K562 (cell line): ENCODE results near the gene DARS2. TPM values are rescaled to one million over a fixed set of nuclear protein-coding genes. Genes with fewer than 3 reads are reported as not detected.
"Not testable (repeated sequence)": the region's sequence is repeated elsewhere in the genome, so short reads cannot be mapped to it uniquely, and the experiment has no call there.

ENCODE experiments used
- ATAC-seq: fragments of 200-7000 bp; cut with Tn5 transposase; 3 replicates; pipeline ENCODE4 v1.9.1; 2020; ENCODE audit warnings: moderate library complexity
- BruUV-seq: library from RNA; stranded (reverse); fragments of 400-500 nt; replicated peaks from 2 replicates; lab custom pipeline; 2021; lab: Mats Ljungman, UMichigan
- CTCF ChIA-PET: fragments of 300-600 bp; formaldehyde crosslinking; extraction: SDS; loops from one replicate; lab custom pipeline; 2021; ENCODE audit warnings: low intra/inter-chr PET ratio; lab: Yijun Ruan, JAX
- POLR2A ChIA-PET: fragments of 300-600, 350-650 bp; sonication (Branson Sonifier 250); formaldehyde crosslinking; extraction: SDS; loops from one replicate; lab custom pipeline; 2021; ENCODE audit warnings: antibody characterized with exemption, inconsistent platforms; lab: Yijun Ruan, JAX
- DNase-seq, 4 experiments: peaks; one replicate each; pipeline versions ENCODE4 v3.0.0 to v3.0.0-alpha.2; 2011 to 2018; ENCODE audit warnings: low spot score in 3 of 4, mixed read lengths in 3 of 4; ENCODE audit errors: extremely low read depth in 1 of 4
- FAIRE-seq: peaks from 2 replicates; lab custom pipeline; 2011; peaks lifted over from hg19 to GRCh38; lab: Jason Lieb, UNC
- H2AFZ ChIP-seq: 2 replicates; pipeline ENCODE4 v1.6.0; 2011; ENCODE audit warnings: low read depth, low read length, control low read depth, inconsistent platforms
- H3K27ac ChIP-seq: fragments of 200-600 bp; 3 replicates; pipeline ENCODE4 v1.8.0; 2011; ENCODE audit warnings: low read depth, mild to moderate bottlenecking, control low read depth, inconsistent platforms, low read length, moderate library complexity, mixed read lengths; ENCODE audit errors: extremely low read depth
- H3K27me3 ChIP-seq, 2 experiments: fragments of 300-600 bp in 1 of 2; 2 replicates in 1 of 2; 3 replicates in 1 of 2; pipeline versions ENCODE4 v1.6.0 to v1.8.0; 2011; ENCODE audit warnings: inconsistent platforms in 2 of 2, low read length in 2 of 2, mild to moderate bottlenecking in 1 of 2, mixed read lengths in 1 of 2, moderate library complexity in 1 of 2; ENCODE audit not compliant: control insufficient read depth in 2 of 2, insufficient read depth in 2 of 2
- H3K36me3 ChIP-seq: fragments of 300-600 bp; 3 replicates; pipeline ENCODE4 v1.8.0; 2011; ENCODE audit warnings: mild to moderate bottlenecking, low read length, inconsistent platforms; ENCODE audit not compliant: control insufficient read depth, insufficient read depth
- H3K4me1 ChIP-seq, 2 experiments: fragments of 200-600 bp in 1 of 2; replicated peaks in 1 of 2; 2 replicates in 1 of 2; 3 replicates in 1 of 2; pipeline versions ENCODE4 v1.5.1 to v1.8.0; 2011; ENCODE audit warnings: inconsistent platforms in 2 of 2, low read length in 2 of 2, mild to moderate bottlenecking in 1 of 2, mixed read lengths in 1 of 2, moderate library complexity in 1 of 2; ENCODE audit not compliant: control insufficient read depth in 2 of 2, insufficient read depth in 2 of 2
- H3K4me2 ChIP-seq: 2 replicates; pipeline ENCODE4 v1.6.1; 2011; ENCODE audit warnings: low read length, control low read depth, inconsistent platforms, mixed read lengths; ENCODE audit not compliant: insufficient read depth
- H3K4me3 ChIP-seq: fragments of 200-600 bp; sonication (generic), shearing (Covaris generic); 2 replicates; pipeline ENCODE4 v1.5.1; 2016; ENCODE audit warnings: control low read depth, inconsistent platforms
- H3K79me2 ChIP-seq: fragments of 200-600 bp; 3 replicates; pipeline ENCODE4 v1.8.0; 2011; ENCODE audit warnings: low read length, inconsistent platforms; ENCODE audit not compliant: control insufficient read depth, insufficient read depth
- H3K9ac ChIP-seq, 2 experiments: 2 replicates each; pipeline versions ENCODE4 v1.6.0 to v1.6.1; 2011; ENCODE audit warnings: low read depth in 2 of 2, low read length in 2 of 2, control low read depth in 1 of 2, inconsistent platforms in 1 of 2, mild to moderate bottlenecking in 1 of 2, mixed read lengths in 1 of 2; ENCODE audit not compliant: insufficient read depth in 1 of 2
- H3K9me1 ChIP-seq: one replicate; pipeline ENCODE4 v1.6.0; 2011; ENCODE audit warnings: inconsistent platforms, mild to moderate bottlenecking, low read length, moderate library complexity; ENCODE audit not compliant: control insufficient read depth, insufficient read depth
- H3K9me3 ChIP-seq: replicated peaks from 2 replicates; pipeline ENCODE4 v1.5.1; 2011; ENCODE audit warnings: low read depth, low read length, inconsistent platforms; ENCODE audit not compliant: control insufficient read depth, insufficient read depth
- H4K20me1 ChIP-seq: replicated peaks from 2 replicates; pipeline ENCODE4 v1.6.1; 2011; ENCODE audit warnings: low read length, inconsistent platforms, mixed read lengths; ENCODE audit not compliant: control insufficient read depth, insufficient read depth
- BCOR ChIP-seq: fragments of 450-650 bp; IDR thresholded peaks from 2 replicates; pipeline ENCODE4 v1.6.1; 2016
- CEBPB ChIP-seq: fragments of 450-650 bp; IDR thresholded peaks from 2 replicates; pipeline ENCODE4 v1.6.1; 2016; ENCODE audit warnings: missing genetic modification characterization, missing compliant biosample characterization
- CEBPG ChIP-seq, 3 experiments: fragments of 200-800 bp in 1 of 3; sonication (Bioruptor generic) in 1 of 3; sonication (generic) in 1 of 3; formaldehyde crosslinking in 1 of 3; IDR thresholded peaks in 2 of 3; conservative IDR thresholded peaks in 1 of 3; 2 replicates each; pipeline versions ENCODE4 v1.6.1 to v1.8.0; 2016 to 2022; ENCODE audit warnings: missing compliant biosample characterization in 2 of 3, missing genetic modification characterization in 2 of 3, mild to moderate bottlenecking in 1 of 3, missing genetic modification reagents in 1 of 3
- KDM1A ChIP-seq, 2 experiments: fragments of 450-650 bp; IDR thresholded peaks; 2 replicates each; pipeline ENCODE4 v1.6.1; 2016; ENCODE audit warnings: mild to moderate bottlenecking in 2 of 2
- NFIC ChIP-seq: fragments of 450-650 bp; IDR thresholded peaks from 2 replicates; pipeline ENCODE4 v1.6.1; 2017; ENCODE audit warnings: mild to moderate bottlenecking, inconsistent platforms
- ZNF146 ChIP-seq: IDR thresholded peaks from one replicate; pipeline ENCODE4 v1.6.1; 2018; ENCODE audit warnings: missing compliant biosample characterization; ENCODE audit not compliant: unreplicated experiment
- WGBS: fragments of 100-300 bp; shearing (Covaris generic); methylation state at CpG from one replicate; pipeline ENCODE4 v1.1.6; 2016; ENCODE audit warnings: low coverage, mixed read lengths; ENCODE audit not compliant: insufficient coverage; ENCODE audit errors: missing lambda C conversion rate; 5-methylcytosine and 5-hydroxymethylcytosine counted together
- in situ Hi-C: fragments of 300-500 bp; cut with MboI; formaldehyde crosslinking; loops from 4 replicates; pipeline ENCODE4 v1.15.0; 2018; ENCODE audit warnings: inconsistent platforms, mixed read lengths
- intact Hi-C: fragments of 100-400 bp; cut with micrococcal nuclease; formaldehyde crosslinking; loops from 2 replicates; pipeline ENCODE4 v1.14.2; 2022
- polyA plus RNA-seq, 8 experiments: library from polyadenylated mRNA; depleted of rRNA in 4 of 8; stranded (reverse) in 5 of 8; unstranded in 3 of 8; fragments of >200 nt; fragmentation: Nextera tagmentation in 2 of 8; fragmentation: Illumina TruSeq in 1 of 8; extraction: Ambion mirVana in 2 of 8; extraction: Trizol in 1 of 8; gene quantifications; 2 replicates each; pipeline versions ENCODE4 v1.2.1 to v1.2.3, GENCODE V29; 2011 to 2014; ENCODE audit warnings: inconsistent platforms in 1 of 8, missing spikeins in 1 of 8
- total RNA-seq, 7 experiments: library from RNA; depleted of rRNA in 6 of 7; stranded (reverse); fragments of >200 nt in 6 of 7; fragmentation: Illumina TruSeq in 2 of 7; extraction: Trizol in 2 of 7; gene quantifications; 2 replicates each; pipeline versions ENCODE4 v1.2.1 to v1.2.3, GENCODE V29; 2011 to 2021; ENCODE audit warnings: low replicate concordance in 1 of 7

Gene DARS2
- total and polyA plus RNA-seq, 9 of the 15 experiments (the other 6 are each of a cell fraction or from before 2014, with no cell fraction given): 36.4 to 96.7 (median 68.6) TPM

DNA sequence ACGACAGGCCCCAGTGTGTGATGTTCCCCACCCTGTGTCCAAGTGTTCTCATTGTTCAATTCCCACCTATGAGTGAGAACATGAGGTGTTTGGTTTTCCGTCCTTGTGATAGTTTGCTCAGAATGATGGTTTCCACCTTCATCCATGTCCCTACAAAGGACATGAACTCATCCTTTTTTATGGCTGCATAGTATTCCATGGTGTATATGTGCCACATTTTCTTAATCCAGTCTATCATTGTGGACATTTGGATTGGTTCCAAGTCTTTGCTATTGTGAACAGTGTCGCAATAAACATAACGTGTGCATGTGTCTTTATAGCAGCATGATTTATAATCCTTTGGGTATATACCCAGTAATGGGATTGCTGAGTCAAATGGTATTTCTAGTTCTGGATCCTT, 56.6 kb downstream of the DARS2 start:
- H3K36me3 ChIP-seq: peaks cover 16% of the 10 kb centered on the region; the same call in 1 of the 3 replicates
- CTCF ChIA-PET; H3K9ac ChIP-seq; FAIRE-seq; H3K79me2 ChIP-seq; BruUV-seq; H3K9me3 ChIP-seq; H3K4me2 ChIP-seq; H3K9me1 ChIP-seq; ATAC-seq; POLR2A ChIA-PET; H2AFZ ChIP-seq; H4K20me1 ChIP-seq; TF ChIP-seq CEBPG (CRISPR knock-in tag; IDR thresholded peaks at IDR 0.05): not testable (repeated sequence)
- 0 out of 4 replicates have a peak, but pooled peaks of 1 of the 2 experiments have one; percentile 23 for TF ChIP-seq CEBPG (tag; conservative IDR thresholded peaks at IDR 0.05 in 1 of 2, IDR thresholded peaks at IDR 0.05 in 1 of 2)
- TF ChIP-seq BCOR: peak; percentile 75
- peak in 1 of 2 experiments; percentile 50; a peak in 1 of 4 replicates for TF ChIP-seq KDM1A (IDR thresholded peaks at IDR 0.05)
- peak; percentile 84 for TF ChIP-seq ZNF146 (CRISPR knock-in tag)
- TF ChIP-seq CEBPB (tag): peak; percentile 62
- TF ChIP-seq NFIC: peak; percentile 39; the same call in 1 of the 2 replicates
- TF ChIP-seq, all 486 proteins: peak for 6; not testable (repeated sequence) for 480
- WGBS: 69% methylated on average over 3 of the region's 4 CpGs
- H3K4me3 ChIP-seq, DNase-seq, in situ Hi-C loops, H3K4me1 ChIP-seq, intact Hi-C loops, H3K27ac ChIP-seq, H3K27me3 ChIP-seq: not testable (repeated sequence)
